GM12878 (cell line): ENCODE results near the gene OR11H6. TPM values are rescaled to one million over a fixed set of nuclear protein-coding genes. Genes with fewer than 3 reads are reported as not detected.

Experiments
- ATAC-seq: fragments of 200-7000 bp; cut with Tn5 transposase; 3 replicates; pipeline ENCODE4 v1.9.1; 2020; ENCODE audit warnings: mild to moderate bottlenecking, moderate library complexity
- BruUV-seq: library from RNA; stranded (reverse); fragments of 400-500 nt; replicated peaks from 2 replicates; lab custom pipeline; 2021; lab: Mats Ljungman, UMichigan
- CTCF ChIA-PET: fragments of 300-600 bp; sonication (Branson Sonifier 250); formaldehyde crosslinking; extraction: SDS; loops from one replicate; lab custom pipeline; 2021; ENCODE audit warnings: inconsistent platforms; lab: Yijun Ruan, JAX
- POLR2A ChIA-PET: fragments of 350-600 bp; formaldehyde crosslinking; extraction: SDS; loops from one replicate; lab custom pipeline; 2021; ENCODE audit warnings: inconsistent platforms; lab: Charles Lee
- RAD21 ChIA-PET: fragments of 300-600 bp; sonication (Branson Sonifier 250); formaldehyde crosslinking; loops from one replicate; lab custom pipeline; 2023; ENCODE audit warnings: antibody characterized with exemption; ENCODE audit not compliant: unreplicated experiment; lab: Charles Lee
- SMC1A ChIA-PET: fragments of 300-600 bp; sonication (Branson Sonifier 250); formaldehyde crosslinking; loops from one replicate; lab custom pipeline; 2023; ENCODE audit not compliant: unreplicated experiment, uncharacterized antibody; lab: Charles Lee
- DNase-seq: peaks from one replicate; pipeline ENCODE4 v3.0.0-alpha.2; 2011; ENCODE audit warnings: low read depth, low spot score
- FAIRE-seq: peaks from 3 replicates; lab custom pipeline; 2011; peaks lifted over from hg19 to GRCh38; lab: Jason Lieb, UNC
- H2AFZ ChIP-seq: 2 replicates; pipeline ENCODE4 v1.6.0; 2011; ENCODE audit warnings: low read depth, low read length, control low read depth; ENCODE audit not compliant: control insufficient read depth
- H3K27ac ChIP-seq: 2 replicates; pipeline ENCODE4 v1.5.1; 2011; ENCODE audit warnings: control low read depth; ENCODE audit not compliant: control insufficient read depth, insufficient read depth
- H3K27me3 ChIP-seq, 2 experiments: replicated peaks in 1 of 2; 2 replicates each; pipeline versions ENCODE4 v1.6.0 to v1.6.1; 2011; ENCODE audit warnings: low read length in 1 of 2; ENCODE audit not compliant: control insufficient read depth in 2 of 2, insufficient read depth in 2 of 2
- H3K36me3 ChIP-seq, 2 experiments: 2 replicates each; pipeline ENCODE4 v1.5.1; 2011; ENCODE audit warnings: low read length in 1 of 2; ENCODE audit not compliant: control insufficient read depth in 2 of 2, insufficient read depth in 2 of 2
- H3K4me1 ChIP-seq: 2 replicates; pipeline ENCODE4 v1.6.1; 2011; ENCODE audit warnings: mild to moderate bottlenecking, low read length, moderate library complexity, mixed read lengths; ENCODE audit not compliant: control insufficient read depth, insufficient read depth
- H3K4me2 ChIP-seq: 2 replicates; pipeline ENCODE4 v1.6.0; 2011; ENCODE audit warnings: control low read depth; ENCODE audit not compliant: control insufficient read depth, insufficient read depth
- H3K4me3 ChIP-seq: fragments of 200-600 bp; sonication (generic); 2 replicates; pipeline ENCODE4 v1.5.1; 2016
- H3K79me2 ChIP-seq: 2 replicates; pipeline ENCODE4 v1.6.0; 2011; ENCODE audit warnings: low read length; ENCODE audit not compliant: control insufficient read depth, insufficient read depth
- H3K9ac ChIP-seq: 2 replicates; pipeline ENCODE4 v1.8.0; 2011; ENCODE audit warnings: low read length, control low read depth, mixed read lengths; ENCODE audit not compliant: control insufficient read depth, insufficient read depth
- H3K9me3 ChIP-seq: replicated peaks from 3 replicates; pipeline ENCODE4 v1.5.1; 2011; ENCODE audit warnings: mild to moderate bottlenecking, low read length; ENCODE audit not compliant: control insufficient read depth, insufficient read depth
- H4K20me1 ChIP-seq: 2 replicates; pipeline ENCODE4 v1.6.0; 2011; ENCODE audit not compliant: control insufficient read depth, insufficient read depth
- BACH1 ChIP-seq: fragments of 450-650 bp; IDR thresholded peaks from 2 replicates; pipeline ENCODE4 v1.6.1; 2017; ENCODE audit warnings: mild to moderate bottlenecking, borderline replicate concordance
- BMI1 ChIP-seq: fragments of 450-650 bp; IDR thresholded peaks from 2 replicates; pipeline ENCODE4 v1.6.1; 2016; ENCODE audit warnings: mild to moderate bottlenecking, moderate library complexity, borderline replicate concordance
- CBFB ChIP-seq: IDR thresholded peaks from 2 replicates; pipeline ENCODE4 v1.6.1; 2016; ENCODE audit warnings: antibody characterized with exemption, low read depth
- CHD2 ChIP-seq: IDR thresholded peaks from 2 replicates; pipeline ENCODE4 v1.6.1; 2011; ENCODE audit warnings: low read depth, low read length, improper control_type of control experiment, borderline replicate concordance
- CTCF ChIP-seq, 3 experiments: IDR thresholded peaks in 2 of 3; conservative IDR thresholded peaks in 1 of 3; 2 replicates each; pipeline ENCODE4 v1.5.1; 2011; ENCODE audit warnings: low read depth in 3 of 3, low read length in 3 of 3, mild to moderate bottlenecking in 3 of 3, control low read depth in 2 of 3, moderate library complexity in 2 of 3, inconsistent platforms in 1 of 3, mixed read lengths in 1 of 3; ENCODE audit not compliant: control insufficient read depth in 2 of 3, insufficient read depth in 1 of 3; ENCODE audit errors: extremely low read depth in 1 of 3
- E2F4 ChIP-seq: IDR thresholded peaks from 2 replicates; pipeline ENCODE4 v1.6.1; 2012; ENCODE audit warnings: low read depth, low read length, improper control_type of control experiment
- FOXM1 ChIP-seq: IDR thresholded peaks from 2 replicates; pipeline ENCODE4 v1.6.1; 2012; ENCODE audit warnings: low read depth, mild to moderate bottlenecking, inconsistent platforms, low read length, moderate library complexity
- HDAC2 ChIP-seq: fragments of 200-600 bp; sonication (generic); IDR thresholded peaks from 2 replicates; pipeline ENCODE4 v1.6.1; 2017
- IKZF2 ChIP-seq, 2 experiments: fragments of 450-650 bp; IDR thresholded peaks; 2 replicates each; pipeline ENCODE4 v1.6.1; 2017; ENCODE audit warnings: mild to moderate bottlenecking in 2 of 2, moderate library complexity in 2 of 2
- IRF4 ChIP-seq: IDR thresholded peaks from 2 replicates; pipeline ENCODE4 v1.6.1; 2011; ENCODE audit warnings: low read depth, low read length
- JUNB ChIP-seq: IDR thresholded peaks from 2 replicates; pipeline ENCODE4 v1.6.1; 2016; ENCODE audit warnings: antibody characterized with exemption, mild to moderate bottlenecking
- NR2C2 ChIP-seq: IDR thresholded peaks from 2 replicates; pipeline ENCODE4 v1.6.1; 2011; ENCODE audit warnings: borderline replicate concordance, low read depth; ENCODE audit not compliant: control insufficient read depth, insufficient read length
- PAX8 ChIP-seq: fragments of 450-650 bp; IDR thresholded peaks from 2 replicates; pipeline ENCODE4 v1.6.1; 2017; ENCODE audit warnings: mild to moderate bottlenecking, moderate library complexity
- PML ChIP-seq: IDR thresholded peaks from 2 replicates; pipeline ENCODE4 v1.6.1; 2012; ENCODE audit warnings: low read length, inconsistent platforms
- USF1 ChIP-seq: IDR thresholded peaks from 2 replicates; pipeline ENCODE4 v1.6.1; 2011; ENCODE audit warnings: borderline replicate concordance, low read depth, mild to moderate bottlenecking, moderate library complexity, mixed read lengths, low read length; ENCODE audit not compliant: insufficient read depth; ENCODE audit errors: extremely low read length
- whole genome bisulfite sequencing: methylation state at CpG from one replicate; pipeline ENCODE4 v1.1.6; 2016; ENCODE audit warnings: low lambda C conversion rate; ENCODE audit not compliant: insufficient replicate concordance, insufficient coverage; ENCODE audit errors: missing lambda C conversion rate; 5-methylcytosine and 5-hydroxymethylcytosine counted together
- in situ Hi-C: fragments of 300-500 bp; cut with MboI; formaldehyde crosslinking; loops from 9 replicates; pipeline ENCODE4 v1.14.3; 2018; ENCODE audit warnings: mixed read lengths
- intact Hi-C: fragments of 100-400 bp; cut with micrococcal nuclease; formaldehyde crosslinking; loops from one replicate; pipeline ENCODE4 v1.14.2; 2022; ENCODE audit not compliant: unreplicated experiment
- polyA plus RNA-seq, 11 experiments: library from polyadenylated mRNA; depleted of rRNA in 4 of 11; unstranded in 6 of 11; stranded (reverse) in 5 of 11; fragments of >200 nt; fragmentation: Nextera tagmentation in 4 of 11; fragmentation: Illumina TruSeq in 1 of 11; extraction: Ambion mirVana in 4 of 11; extraction: Trizol in 1 of 11; gene quantifications; 1 replicate in 1 of 11; 2 replicates in 10 of 11; pipeline versions ENCODE4 v1.2.1 to v1.2.3, GENCODE V29; 2011 to 2016; ENCODE audit warnings: inconsistent platforms in 2 of 11, missing spikeins in 2 of 11, low read depth in 1 of 11
- total RNA-seq, 4 experiments: library from RNA; depleted of rRNA in 3 of 4; stranded (reverse); fragments of >200 nt in 3 of 4; fragmentation: Illumina TruSeq in 1 of 4; extraction: Trizol in 1 of 4; gene quantifications; 2 replicates each; pipeline versions ENCODE4 v1.2.1 to v1.2.3, GENCODE V29; 2013 to 2021
- TF ChIP-seq, protein P1 (sequence below): fragments of 450-650 bp; formaldehyde crosslinking; IDR thresholded peaks from 2 replicates; pipeline ENCODE4 v1.4.0; 2020; ENCODE audit warnings: mild to moderate bottlenecking, moderate library complexity
- TF ChIP-seq, protein P2 (sequence below): IDR thresholded peaks from 2 replicates; pipeline ENCODE4 v1.6.1; 2012; ENCODE audit warnings: low read length, inconsistent platforms

The OR11H6 gene
- total and polyA plus RNA-seq, 10 of the 15 experiments (the other 5 are each of a cell fraction or from before 2014, with no cell fraction given), result not detected

DNA sequence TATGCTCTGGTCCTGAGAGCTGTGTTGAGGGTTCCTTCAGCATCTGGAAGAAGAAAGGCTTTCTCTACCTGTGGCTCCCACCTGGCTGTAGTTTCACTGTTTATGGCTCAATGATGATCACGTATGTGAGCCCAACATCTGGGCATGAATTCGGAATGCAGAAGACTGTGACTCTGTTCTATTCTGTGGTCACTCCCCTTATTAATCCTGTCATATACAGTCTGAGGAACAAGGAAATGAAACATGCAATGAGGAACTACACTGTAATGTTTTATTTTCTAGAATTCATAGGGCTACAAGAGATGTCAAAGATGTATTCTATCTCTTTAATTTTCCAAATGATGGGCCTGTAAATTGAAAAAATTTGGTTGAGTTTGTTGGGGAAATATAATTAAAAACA lies 43.6 kb upstream of the OR11H6 start:
- POLR2A ChIA-PET, result no interaction called here
- Histone ChIP-seq H3K9ac (no peak overlapping the region), H2AFZ (no peak overlapping the region), H3K4me1 (no peaks in the 10 kb centered on the region), H3K4me3 (no peak overlapping the region), H3K36me3 (no peaks in the 10 kb centered on the region), H3K79me2 (no peaks in the 10 kb centered on the region), H3K27ac (no peak overlapping the region), H3K27me3 (no peaks in the 10 kb centered on the region; a peak in 1 of 4 replicates), H3K9me3 (no peaks in the 10 kb centered on the region), H4K20me1 (no peaks in the 10 kb centered on the region), H3K4me2 (no peak overlapping the region)
- no peak for FAIRE-seq
- SMC1A ChIA-PET, result no interaction called here
- no peak for ATAC-seq
- DNase-seq, result no peak
- CTCF ChIA-PET, result no interaction called here
- WGBS, result 23% methylated on average over 2 of the region's 2 CpGs
- in situ Hi-C loops, result no loop called here
- RAD21 ChIA-PET, result no interaction called here
- TF ChIP-seq BMI1 (no peak), JUNB (no peak), BACH1 (no peak), HDAC2 (no peak), CBFB (no peak), NR2C2 (no peak), USF1 (no peak), CHD2 (no peak), IRF4 (no peak), PML (no peak), CTCF (IDR thresholded peaks at IDR 0.05 in 2 of 3, conservative IDR thresholded peaks at IDR 0.05 in 1 of 3; ENCODE audit: control insufficient read depth in 2 of 3, extremely low read depth in 1 of 3, insufficient read depth in 1 of 3, low read depth in 3 of 3, low read length in 3 of 3) (no peak), FOXM1 (no peak), E2F4 (no peak), IKZF2 (IDR thresholded peaks at IDR 0.05) (no peak), PAX8 (no peak)
- TF ChIP-seq, protein P1, sequence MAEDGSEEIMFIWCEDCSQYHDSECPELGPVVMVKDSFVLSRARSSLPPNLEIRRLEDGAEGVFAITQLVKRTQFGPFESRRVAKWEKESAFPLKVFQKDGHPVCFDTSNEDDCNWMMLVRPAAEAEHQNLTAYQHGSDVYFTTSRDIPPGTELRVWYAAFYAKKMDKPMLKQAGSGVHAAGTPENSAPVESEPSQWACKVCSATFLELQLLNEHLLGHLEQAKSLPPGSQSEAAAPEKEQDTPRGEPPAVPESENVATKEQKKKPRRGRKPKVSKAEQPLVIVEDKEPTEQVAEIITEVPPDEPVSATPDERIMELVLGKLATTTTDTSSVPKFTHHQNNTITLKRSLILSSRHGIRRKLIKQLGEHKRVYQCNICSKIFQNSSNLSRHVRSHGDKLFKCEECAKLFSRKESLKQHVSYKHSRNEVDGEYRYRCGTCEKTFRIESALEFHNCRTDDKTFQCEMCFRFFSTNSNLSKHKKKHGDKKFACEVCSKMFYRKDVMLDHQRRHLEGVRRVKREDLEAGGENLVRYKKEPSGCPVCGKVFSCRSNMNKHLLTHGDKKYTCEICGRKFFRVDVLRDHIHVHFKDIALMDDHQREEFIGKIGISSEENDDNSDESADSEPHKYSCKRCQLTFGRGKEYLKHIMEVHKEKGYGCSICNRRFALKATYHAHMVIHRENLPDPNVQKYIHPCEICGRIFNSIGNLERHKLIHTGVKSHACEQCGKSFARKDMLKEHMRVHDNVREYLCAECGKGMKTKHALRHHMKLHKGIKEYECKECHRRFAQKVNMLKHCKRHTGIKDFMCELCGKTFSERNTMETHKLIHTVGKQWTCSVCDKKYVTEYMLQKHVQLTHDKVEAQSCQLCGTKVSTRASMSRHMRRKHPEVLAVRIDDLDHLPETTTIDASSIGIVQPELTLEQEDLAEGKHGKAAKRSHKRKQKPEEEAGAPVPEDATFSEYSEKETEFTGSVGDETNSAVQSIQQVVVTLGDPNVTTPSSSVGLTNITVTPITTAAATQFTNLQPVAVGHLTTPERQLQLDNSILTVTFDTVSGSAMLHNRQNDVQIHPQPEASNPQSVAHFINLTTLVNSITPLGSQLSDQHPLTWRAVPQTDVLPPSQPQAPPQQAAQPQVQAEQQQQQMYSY (CRISPR knock-in tag), result no peak
- TF ChIP-seq, protein P2, sequence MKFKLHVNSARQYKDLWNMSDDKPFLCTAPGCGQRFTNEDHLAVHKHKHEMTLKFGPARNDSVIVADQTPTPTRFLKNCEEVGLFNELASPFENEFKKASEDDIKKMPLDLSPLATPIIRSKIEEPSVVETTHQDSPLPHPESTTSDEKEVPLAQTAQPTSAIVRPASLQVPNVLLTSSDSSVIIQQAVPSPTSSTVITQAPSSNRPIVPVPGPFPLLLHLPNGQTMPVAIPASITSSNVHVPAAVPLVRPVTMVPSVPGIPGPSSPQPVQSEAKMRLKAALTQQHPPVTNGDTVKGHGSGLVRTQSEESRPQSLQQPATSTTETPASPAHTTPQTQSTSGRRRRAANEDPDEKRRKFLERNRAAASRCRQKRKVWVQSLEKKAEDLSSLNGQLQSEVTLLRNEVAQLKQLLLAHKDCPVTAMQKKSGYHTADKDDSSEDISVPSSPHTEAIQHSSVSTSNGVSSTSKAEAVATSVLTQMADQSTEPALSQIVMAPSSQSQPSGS, result no peak
- BruUV-seq, result no TSS peak
- intact Hi-C loops, result no loop called here
